ENCODE results near the gene AP2A2. TPM values are rescaled to one million over a fixed set of nuclear protein-coding genes. Genes with fewer than 3 reads are reported as not detected.

Gene AP2A2
- total and polyA plus RNA-seq, 2 of the 4 experiments (the other 2 are of a cell fraction), result 19.9 to 49.0 TPM

DNA sequence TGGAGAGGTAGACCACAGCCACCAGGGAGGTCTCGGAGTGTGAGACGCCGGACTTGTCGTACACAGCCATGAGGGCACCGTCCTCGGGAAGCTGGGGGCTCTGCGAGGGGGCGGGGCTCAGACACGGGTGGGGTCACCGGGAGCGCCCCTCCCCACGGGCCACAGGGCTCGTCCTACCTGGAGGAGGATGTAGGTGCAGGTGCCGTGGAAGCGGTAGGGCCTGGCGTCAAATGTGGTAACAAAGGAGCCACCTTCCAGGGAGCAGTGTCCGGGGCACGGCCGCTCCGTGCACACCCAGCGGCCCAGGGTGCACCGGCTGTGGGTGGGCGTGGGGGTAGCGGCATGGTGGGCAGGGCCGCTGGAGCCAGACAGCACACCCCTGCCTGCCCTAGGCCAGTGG, 103.4 kb downstream of the AP2A2 start:
- 95% methylated on average over 14 of the region's 25 CpGs; no CpG with 5 or more reads in 1 of the 2 experiments for WGBS, 2 experiments (ENCODE audit: extremely low coverage in 2 of 2, insufficient read length in 1 of 2)
- no peaks in the 10 kb centered on the region for H3K4me1 ChIP-seq (ENCODE audit: control insufficient read depth, insufficient read depth, low read length)
- H4K20me1 ChIP-seq (ENCODE audit: insufficient read depth, low read length), result peaks cover 6% of the 10 kb centered on the region; the same call in 1 of the 2 replicates
- no peaks in the 10 kb centered on the region for H3K9me3 ChIP-seq (ENCODE audit: control insufficient read depth, insufficient read depth, low read length)
- no peak overlapping the region for H2BK120ac ChIP-seq (ENCODE audit: low read depth, low read length)
- H4K91ac ChIP-seq (ENCODE audit: insufficient read depth, low read depth, low read length), result no peak overlapping the region
- no peak overlapping the region for H2BK5ac ChIP-seq (ENCODE audit: low read depth, low read length, poor library complexity, severe bottlenecking)
- H3K4me3 ChIP-seq (ENCODE audit: insufficient read depth, low read depth, low read length), result no peak overlapping the region
- ChIA-PET CTCF (no interaction called here), POLR2A (ENCODE audit: unreplicated experiment) (no interaction called here)
- no peak overlapping the region for H2BK15ac ChIP-seq (ENCODE audit: low read depth, low read length)
- no peak overlapping the region for H3K23ac ChIP-seq (ENCODE audit: low read depth, low read length)
- TF ChIP-seq, protein P1, sequence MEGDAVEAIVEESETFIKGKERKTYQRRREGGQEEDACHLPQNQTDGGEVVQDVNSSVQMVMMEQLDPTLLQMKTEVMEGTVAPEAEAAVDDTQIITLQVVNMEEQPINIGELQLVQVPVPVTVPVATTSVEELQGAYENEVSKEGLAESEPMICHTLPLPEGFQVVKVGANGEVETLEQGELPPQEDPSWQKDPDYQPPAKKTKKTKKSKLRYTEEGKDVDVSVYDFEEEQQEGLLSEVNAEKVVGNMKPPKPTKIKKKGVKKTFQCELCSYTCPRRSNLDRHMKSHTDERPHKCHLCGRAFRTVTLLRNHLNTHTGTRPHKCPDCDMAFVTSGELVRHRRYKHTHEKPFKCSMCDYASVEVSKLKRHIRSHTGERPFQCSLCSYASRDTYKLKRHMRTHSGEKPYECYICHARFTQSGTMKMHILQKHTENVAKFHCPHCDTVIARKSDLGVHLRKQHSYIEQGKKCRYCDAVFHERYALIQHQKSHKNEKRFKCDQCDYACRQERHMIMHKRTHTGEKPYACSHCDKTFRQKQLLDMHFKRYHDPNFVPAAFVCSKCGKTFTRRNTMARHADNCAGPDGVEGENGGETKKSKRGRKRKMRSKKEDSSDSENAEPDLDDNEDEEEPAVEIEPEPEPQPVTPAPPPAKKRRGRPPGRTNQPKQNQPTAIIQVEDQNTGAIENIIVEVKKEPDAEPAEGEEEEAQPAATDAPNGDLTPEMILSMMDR (conservative IDR thresholded peaks at IDR 0.05; ENCODE audit: low read depth, low read length), result no peak
- no peak for TF ChIP-seq POLR2A (IDR thresholded peaks at IDR 0.05; ENCODE audit: low read depth, low read length)
- dilution Hi-C loops (cut with HindIII; ENCODE audit: low sequenced_read_pairs, unreplicated experiment), result no loop called here
- no TSS peak for BruUV-seq (replicated peaks)
- no peak overlapping the region for H3K56ac ChIP-seq (ENCODE audit: extremely low read depth, insufficient read depth, low read length)
- H2AK9ac ChIP-seq (replicated peaks; ENCODE audit: low read depth, low read length, poor library complexity), result no peak overlapping the region
- no peaks in the 10 kb centered on the region for H3K27me3 ChIP-seq (ENCODE audit: control insufficient read depth, insufficient read depth, low read length)
- no peak overlapping the region for H3K9ac ChIP-seq (ENCODE audit: low read depth, low read length)
- in situ Hi-C loops (cut with MboI; ENCODE audit: low sequenced_read_pairs), result no loop called here
- H2AK5ac ChIP-seq (ENCODE audit: low read depth, low read length), result no peak overlapping the region
- no peak overlapping the region for H2BK20ac ChIP-seq (ENCODE audit: low read depth, low read length)
- DNase-seq (no peak), ATAC-seq (ENCODE audit: low read depth) (no peak)
- H2AFZ ChIP-seq (replicated peaks; ENCODE audit: low read length, poor library complexity), result no peak overlapping the region
- intact Hi-C loops (cut with micrococcal nuclease), result no loop called here
- no peak overlapping the region for H3K4ac ChIP-seq (ENCODE audit: low read depth, low read length)
- no peak overlapping the region for H3K14ac ChIP-seq (replicated peaks; ENCODE audit: low read depth, low read length)
- no peak overlapping the region for H3K27ac ChIP-seq (ENCODE audit: insufficient read depth, low read length)
- H3K79me1 ChIP-seq (ENCODE audit: low read depth in 1 of 2, low read length in 2 of 2), result no peaks in the 10 kb centered on the region
- H4K5ac ChIP-seq (ENCODE audit: low read depth, low read length), result no peak overlapping the region
- H3K36me3 ChIP-seq (ENCODE audit: control insufficient read depth, insufficient read depth, low read length), result no peaks in the 10 kb centered on the region
- H3K4me2 ChIP-seq (ENCODE audit: low read depth, low read length), result no peak overlapping the region
- no peak overlapping the region for H4K8ac ChIP-seq (ENCODE audit: low read depth in 2 of 2, low read length in 2 of 2)
- no peaks in the 10 kb centered on the region for H3K9me1 ChIP-seq (ENCODE audit: insufficient read depth, low read length)
- H3K18ac ChIP-seq (ENCODE audit: low read depth, low read length), result no peak overlapping the region

Measured in IMR-90 (cell line).